Measurements from ENCODE around the gene ADAR.
A peak's percentile ranks its signal among the peaks of the same experiment; 100 is the strongest.

Gene ADAR

GRCh38 chr1:154575147-154575927 is 32.6 kb downstream of the ADAR start:
- Histone ChIP-seq H3K4me2 (ENCODE audit: insufficient read depth, low read length) (no peak overlapping the region), H3K9ac (ENCODE audit: low read depth, low read length) (no peak overlapping the region), H3K4me3 (ENCODE audit: low read depth in 1 of 2, low read length in 2 of 2) (no peak overlapping the region), H3K9me3 (ENCODE audit: insufficient read depth, low read length, severe bottlenecking) (no peaks in the 10 kb centered on the region), H3K27ac (ENCODE audit: low read length) (no peak overlapping the region), H3K79me2 (ENCODE audit: insufficient read depth, low read length) (no peaks in the 10 kb centered on the region), H3K36me3 (ENCODE audit: insufficient read depth, low read length) (peaks cover 21% of the 10 kb centered on the region), H4K20me1 (ENCODE audit: insufficient read depth, low read length) (peaks cover 43% of the 10 kb centered on the region), H3K27me3 (ENCODE audit: insufficient read depth, low read length, poor library complexity) (no peaks in the 10 kb centered on the region), H2AFZ (ENCODE audit: low read depth, low read length) (no peak overlapping the region), H3K4me1 (ENCODE audit: insufficient read depth, low read length) (no peaks in the 10 kb centered on the region)
- ATAC-seq (ENCODE audit: insufficient read depth, low read depth) (peak; percentile 12; the same call in 1 of the 3 replicates), DNase-seq (no peak)
- TF ChIP-seq EZH2 (IDR thresholded peaks at IDR 0.05; ENCODE audit: borderline replicate concordance, low read depth, low read length, severe bottlenecking), result no peak
- no peak for TF ChIP-seq CTCF (IDR thresholded peaks at IDR 0.05; ENCODE audit: borderline replicate concordance, extremely low read depth, low read length, poor library complexity, severe bottlenecking)

GRCh38 chr1:154574716-154575115 is 33.3 kb downstream of the ADAR start:
- no peak overlapping the region for H3K4me2 ChIP-seq (ENCODE audit: insufficient read depth, low read length)
- no peak overlapping the region for H3K9ac ChIP-seq (ENCODE audit: low read depth, low read length)
- H2AFZ ChIP-seq (ENCODE audit: low read depth, low read length), result no peak overlapping the region
- no peaks in the 10 kb centered on the region for H3K9me3 ChIP-seq (ENCODE audit: insufficient read depth, low read length, severe bottlenecking)
- TF ChIP-seq CTCF (IDR thresholded peaks at IDR 0.05; ENCODE audit: borderline replicate concordance, extremely low read depth, low read length, poor library complexity, severe bottlenecking), result no peak
- TF ChIP-seq EZH2 (IDR thresholded peaks at IDR 0.05; ENCODE audit: borderline replicate concordance, low read depth, low read length, severe bottlenecking), result no peak
- no peaks in the 10 kb centered on the region for H3K4me1 ChIP-seq (ENCODE audit: insufficient read depth, low read length)
- DNase-seq, result peak; percentile 19
- peaks cover 15% of the 10 kb centered on the region for H3K36me3 ChIP-seq (ENCODE audit: insufficient read depth, low read length)
- peaks cover 41% of the 10 kb centered on the region for H4K20me1 ChIP-seq (ENCODE audit: insufficient read depth, low read length)
- no peak overlapping the region for H3K27ac ChIP-seq (ENCODE audit: low read length)
- no peak overlapping the region for H3K4me3 ChIP-seq (ENCODE audit: low read depth in 1 of 2, low read length in 2 of 2)
- no peaks in the 10 kb centered on the region for H3K79me2 ChIP-seq (ENCODE audit: insufficient read depth, low read length)
- ATAC-seq (ENCODE audit: insufficient read depth, low read depth), result peak; percentile 20; the same call in 1 of the 3 replicates
- no peaks in the 10 kb centered on the region for H3K27me3 ChIP-seq (ENCODE audit: insufficient read depth, low read length, poor library complexity)

GRCh38 chr1:154573168-154573510 is 34.8 kb downstream of the ADAR start:
- Histone ChIP-seq H3K36me3 (ENCODE audit: insufficient read depth, low read length) (no peaks in the 10 kb centered on the region), H3K27me3 (ENCODE audit: insufficient read depth, low read length, poor library complexity) (peaks cover 10% of the 10 kb centered on the region), H3K79me2 (ENCODE audit: insufficient read depth, low read length) (no peaks in the 10 kb centered on the region), H4K20me1 (ENCODE audit: insufficient read depth, low read length) (peaks cover 37% of the 10 kb centered on the region), H3K9ac (ENCODE audit: low read depth, low read length) (no peak overlapping the region), H3K27ac (ENCODE audit: low read length) (no peak overlapping the region), H3K9me3 (ENCODE audit: insufficient read depth, low read length, severe bottlenecking) (no peaks in the 10 kb centered on the region), H3K4me3 (ENCODE audit: low read depth in 1 of 2, low read length in 2 of 2) (no peak overlapping the region), H3K4me1 (ENCODE audit: insufficient read depth, low read length) (peaks cover 2% of the 10 kb centered on the region), H3K4me2 (ENCODE audit: insufficient read depth, low read length) (no peak overlapping the region), H2AFZ (ENCODE audit: low read depth, low read length) (no peak overlapping the region)
- TF ChIP-seq CTCF (IDR thresholded peaks at IDR 0.05; ENCODE audit: borderline replicate concordance, extremely low read depth, low read length, poor library complexity, severe bottlenecking), result no peak
- TF ChIP-seq EZH2 (IDR thresholded peaks at IDR 0.05; ENCODE audit: borderline replicate concordance, low read depth, low read length, severe bottlenecking), result no peak
- DNase-seq, result no peak
- no peak for ATAC-seq (ENCODE audit: insufficient read depth, low read depth)

All from DND-41 (cell line).